A549 (cell line): Measurements from ENCODE around the gene KIF21B. TPM values are rescaled to one million over a fixed set of nuclear protein-coding genes. Genes with fewer than 3 reads are reported as not detected.

Experiments used
- ATAC-seq, 2 experiments: fragments of 200-7000 bp in 1 of 2; fragments of >200 bp in 1 of 2; cut with Nextera tagmentation in 1 of 2; cut with Tn5 transposase in 1 of 2; 3 replicates each; pipeline versions ENCODE4 v1.8.0 to v1.9.1; 2018 to 2020; ENCODE audit warnings: mild to moderate bottlenecking in 1 of 2, moderate library complexity in 1 of 2
- CTCF ChIA-PET: fragments of 300-600 bp; sonication (Branson Sonifier 250); formaldehyde crosslinking; extraction: SDS; loops from one replicate; lab custom pipeline; 2021; ENCODE audit warnings: antibody characterized with exemption, inconsistent platforms; lab: Yijun Ruan, JAX
- POLR2A ChIA-PET: fragments of 350-600 bp; formaldehyde crosslinking; extraction: SDS; loops from one replicate; lab custom pipeline; 2021; ENCODE audit warnings: antibody characterized with exemption, inconsistent platforms; lab: Yijun Ruan, JAX
- DNase-seq, 2 experiments: peaks; one replicate each; pipeline versions ENCODE4 v3.0.0 to v3.0.0-alpha.2; 2011 to 2016; ENCODE audit warnings: low read depth in 1 of 2, low spot score in 1 of 2
- FAIRE-seq: peaks from 2 replicates; lab custom pipeline; 2011; peaks lifted over from hg19 to GRCh38; lab: Jason Lieb, UNC
- H3K27ac ChIP-seq, 2 experiments: fragments of >200 bp; sonication (Bioruptor Twin); formaldehyde crosslinking; 3 replicates each; pipeline ENCODE4 v1.5.1; 2016 to 2017
- H3K4me1 ChIP-seq: fragments of >200 bp; sonication (Bioruptor Twin); formaldehyde crosslinking; 3 replicates; pipeline ENCODE4 v1.6.1; 2016
- H3K4me2 ChIP-seq: fragments of >200 bp; sonication (Bioruptor Twin); formaldehyde crosslinking; 3 replicates; pipeline ENCODE4 v1.6.1; 2016
- H3K4me3 ChIP-seq: fragments of >200 bp; sonication (Bioruptor Twin); formaldehyde crosslinking; 3 replicates; pipeline ENCODE4 v1.5.1; 2016
- H3K9me3 ChIP-seq: fragments of >200 bp; sonication (Bioruptor Twin); formaldehyde crosslinking; 3 replicates; pipeline ENCODE4 v1.6.1; 2016
- BHLHE40 ChIP-seq: IDR thresholded peaks from 2 replicates; pipeline ENCODE4 v1.6.1; 2012; ENCODE audit warnings: low read depth, low read length, inconsistent platforms
- CHD2 ChIP-seq: fragments of 150-350 bp; IDR thresholded peaks from 2 replicates; pipeline ENCODE4 v1.6.1; 2014; ENCODE audit warnings: low read length; ENCODE audit not compliant: partially characterized antibody
- CTCF ChIP-seq: fragments of >200 bp; sonication (Bioruptor Twin); formaldehyde crosslinking; IDR thresholded peaks from 3 replicates; pipeline ENCODE4 v1.5.1; 2016
- ESRRA ChIP-seq: fragments of 150-350 bp; IDR thresholded peaks from 2 replicates; pipeline ENCODE4 v1.6.1; 2014; ENCODE audit warnings: mild to moderate bottlenecking, low read length, borderline replicate concordance
- FOXS1 ChIP-seq: fragments of 250-450 bp; sonication (Bioruptor Pico); IDR thresholded peaks from 2 replicates; pipeline ENCODE4 v1.5.0; 2020; ENCODE audit warnings: mild to moderate bottlenecking, moderate library complexity
- GATA3 ChIP-seq: IDR thresholded peaks from 2 replicates; pipeline ENCODE4 v1.6.1; 2012; ENCODE audit warnings: borderline replicate concordance
- HEYL ChIP-seq: fragments of 250-450 bp; sonication (Bioruptor Pico); IDR thresholded peaks from 2 replicates; pipeline ENCODE4 v1.8.0; 2021; ENCODE audit warnings: mild to moderate bottlenecking, moderate library complexity
- HMGXB4 ChIP-seq: fragments of 250-450 bp; sonication (Bioruptor Pico); IDR thresholded peaks from 2 replicates; pipeline ENCODE4 v1.5.0; 2021; ENCODE audit warnings: mild to moderate bottlenecking, moderate library complexity, borderline replicate concordance
- HOXB13 ChIP-seq: fragments of 250-450 bp; sonication (Bioruptor Pico); IDR thresholded peaks from 2 replicates; pipeline ENCODE4 v1.5.0; 2020; ENCODE audit warnings: low read depth, mild to moderate bottlenecking, moderate library complexity
- JUNB ChIP-seq: fragments of >200 bp; sonication (Bioruptor Twin); formaldehyde crosslinking; IDR thresholded peaks from 2 replicates; pipeline ENCODE4 v1.6.1; 2016
- KDM5A ChIP-seq: fragments of 200-600 bp; sonication (generic); IDR thresholded peaks from 2 replicates; pipeline ENCODE4 v1.6.1; 2016; ENCODE audit warnings: antibody characterized with exemption, mild to moderate bottlenecking
- MAX ChIP-seq: IDR thresholded peaks from 2 replicates; pipeline ENCODE4 v1.6.1; 2012
- NPAS2 ChIP-seq: fragments of 250-450 bp; sonication (Bioruptor Pico); IDR thresholded peaks from 2 replicates; pipeline ENCODE4 v1.8.0; 2022; ENCODE audit warnings: mild to moderate bottlenecking, moderate library complexity, borderline replicate concordance
- PHF8 ChIP-seq: fragments of 200-600 bp; sonication (generic); IDR thresholded peaks from 2 replicates; pipeline ENCODE4 v1.6.1; 2016; ENCODE audit warnings: low read depth, mild to moderate bottlenecking, antibody characterized with exemption, moderate library complexity, borderline replicate concordance
- POLR2AphosphoS2 ChIP-seq: conservative IDR thresholded peaks from 2 replicates; pipeline ENCODE4 v1.6.1; 2012; ENCODE audit warnings: low read length, improper control_type of control experiment, inconsistent platforms
- RCOR1 ChIP-seq: fragments of 150-350 bp; IDR thresholded peaks from 2 replicates; pipeline ENCODE4 v1.6.1; 2014; ENCODE audit warnings: antibody characterized with exemption, low read length, low read depth
- SMC3 ChIP-seq: fragments of >200 bp; sonication (Bioruptor Twin); formaldehyde crosslinking; IDR thresholded peaks from 3 replicates; pipeline ENCODE4 v1.6.1; 2018; ENCODE audit warnings: inconsistent platforms
- TP53 ChIP-seq: fragments of 250-450 bp; sonication (Bioruptor Pico); IDR thresholded peaks from 2 replicates; pipeline ENCODE4 v1.5.0; 2021; ENCODE audit warnings: mild to moderate bottlenecking, moderate library complexity
- ZFP36 ChIP-seq: fragments of 450-650 bp; IDR thresholded peaks from 2 replicates; pipeline ENCODE4 v1.6.1; 2014; ENCODE audit warnings: borderline replicate concordance; ENCODE audit not compliant: partially characterized antibody
- ZNF302 ChIP-seq: fragments of 250-450 bp; sonication (Bioruptor Pico); IDR thresholded peaks from 2 replicates; pipeline ENCODE4 v1.9.0; 2021; ENCODE audit warnings: inconsistent platforms, mild to moderate bottlenecking, moderate library complexity
- WGBS: methylation state at CpG from one replicate; pipeline ENCODE4 v1.1.6; 2017; ENCODE audit errors: missing lambda C conversion rate; 5-methylcytosine and 5-hydroxymethylcytosine counted together
- polyA plus RNA-seq, 4 experiments: library from polyadenylated mRNA; depleted of rRNA in 3 of 4; stranded (reverse); fragments of >200 nt; fragmentation: RNase III in 1 of 4; extraction: RNeasy Plus Mini Kit Qiagen cat#74134 plus additional on column Dnase treatment in 1 of 4; gene quantifications; 2 replicates in 3 of 4; 3 replicates in 1 of 4; pipeline ENCODE4 v1.2.3, GENCODE V29; 2011 to 2017
- TF ChIP-seq, protein P1 (sequence below): fragments of 250-450 bp; sonication (Bioruptor Pico); IDR thresholded peaks from 2 replicates; pipeline ENCODE4 v1.5.0; 2020; ENCODE audit warnings: low read depth, mild to moderate bottlenecking, moderate library complexity
- TF ChIP-seq, protein P2 (sequence below): fragments of >200 bp; sonication (Bioruptor Twin); formaldehyde crosslinking; IDR thresholded peaks from 2 replicates; pipeline ENCODE4 v1.6.1; 2016

Gene KIF21B
- polyA plus RNA-seq, 2 of the 4 experiments (the other 2 are of a cell fraction): 1.4 to 3.8 TPM

GRCh38 chr1:201041011-201041410 lies 17.5 kb upstream of the KIF21B start (continued):
- TF ChIP-seq CTCF: no peak

DNA sequence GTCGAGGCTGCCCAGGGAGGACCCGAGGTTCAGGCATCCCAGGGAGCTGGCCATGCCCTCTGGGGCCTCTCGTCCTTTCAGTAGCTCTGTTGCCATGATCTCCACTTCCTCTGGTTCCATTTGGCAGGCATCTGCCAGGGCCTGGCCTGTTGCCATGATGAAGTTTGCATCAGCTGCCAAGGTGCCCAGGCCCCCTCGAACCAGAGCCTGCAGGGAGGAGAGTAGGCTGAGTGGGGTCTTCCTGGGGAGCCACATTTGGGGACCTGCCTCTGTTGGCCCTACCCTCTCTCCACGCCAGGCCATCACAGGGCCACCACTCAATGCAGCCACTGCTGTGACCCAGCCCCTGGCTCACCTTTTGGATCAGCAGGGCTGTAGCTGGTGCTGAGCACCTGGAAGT lies 16.4 kb upstream of the KIF21B start:
- ChIA-PET POLR2A (no interaction called here), CTCF (interaction anchor here (0.6 to 9.0 kb wide), 5 partner anchors 11 to 149 kb away, joined by 3 to 94 read pairs (median 7); partner anchors contain the start of gene KIF21B)
- TF ChIP-seq ESRRA: no peak
- no peak for TF ChIP-seq BHLHE40
- no peak for TF ChIP-seq ZNF302
- TF ChIP-seq HMGXB4 (CRISPR knock-in tag): no peak
- TF ChIP-seq SMC3: no peak
- no peak for TF ChIP-seq MAX
- no peak for TF ChIP-seq HEYL (CRISPR knock-in tag)
- no peak for TF ChIP-seq GATA3
- no peak for TF ChIP-seq POLR2AphosphoS2
- TF ChIP-seq, protein P1, sequence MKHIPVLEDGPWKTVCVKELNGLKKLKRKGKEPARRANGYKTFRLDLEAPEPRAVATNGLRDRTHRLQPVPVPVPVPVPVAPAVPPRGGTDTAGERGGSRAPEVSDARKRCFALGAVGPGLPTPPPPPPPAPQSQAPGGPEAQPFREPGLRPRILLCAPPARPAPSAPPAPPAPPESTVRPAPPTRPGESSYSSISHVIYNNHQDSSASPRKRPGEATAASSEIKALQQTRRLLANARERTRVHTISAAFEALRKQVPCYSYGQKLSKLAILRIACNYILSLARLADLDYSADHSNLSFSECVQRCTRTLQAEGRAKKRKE (CRISPR knock-in tag): no peak
- no peak for TF ChIP-seq RCOR1
- no peak for TF ChIP-seq KDM5A
- no peak for DNase-seq
- no peak for ATAC-seq
- Histone ChIP-seq H3K27ac (no peak overlapping the region), H3K4me2 (no peak overlapping the region), H3K4me3 (no peak overlapping the region), H3K9me3 (no peaks in the 10 kb centered on the region), H3K4me1 (0 out of 3 replicates have a peak, but pooled peaks cover 3% of the 10 kb centered on the region)
- no peak for FAIRE-seq
- WGBS: 61% methylated on average over 4 of the region's 5 CpGs

GRCh38 chr1:201039418-201039817 lies 15.9 kb upstream of the KIF21B start:
- FAIRE-seq: no peak
- Histone ChIP-seq H3K4me2 (no peak overlapping the region), H3K27ac (no peak overlapping the region), H3K9me3 (no peaks in the 10 kb centered on the region), H3K4me1 (0 out of 3 replicates have a peak, but pooled peaks cover 3% of the 10 kb centered on the region), H3K4me3 (no peak overlapping the region)
- no peak for ATAC-seq
- CTCF ChIA-PET: interaction anchor here (0.6 to 9.0 kb wide), 7 partner anchors 10 to 417 kb away, joined by 3 to 94 read pairs (median 7); partner anchors contain the start of gene KIF21B
- no peak for DNase-seq
- 67% methylated on average over 1 of the region's 2 CpGs for WGBS
- no peak for TF ChIP-seq NPAS2
- no peak for TF ChIP-seq HMGXB4 (CRISPR knock-in tag)
- TF ChIP-seq HOXB13 (CRISPR knock-in tag): no peak
- TF ChIP-seq CHD2: no peak
- TF ChIP-seq ZFP36: no peak
- TF ChIP-seq JUNB: no peak
- no peak for TF ChIP-seq BHLHE40
- no peak for TF ChIP-seq TP53 (CRISPR knock-in tag)
- TF ChIP-seq, protein P2, sequence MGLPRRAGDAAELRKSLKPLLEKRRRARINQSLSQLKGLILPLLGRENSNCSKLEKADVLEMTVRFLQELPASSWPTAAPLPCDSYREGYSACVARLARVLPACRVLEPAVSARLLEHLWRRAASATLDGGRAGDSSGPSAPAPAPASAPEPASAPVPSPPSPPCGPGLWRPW: no peak
- TF ChIP-seq FOXS1 (CRISPR knock-in tag): no peak
- no peak for TF ChIP-seq PHF8
- TF ChIP-seq, all 56 proteins: peak for 0
- POLR2A ChIA-PET: no interaction called here
